ENCODE measurements around the gene ATP6V1G2. TPM values are rescaled to one million over a fixed set of nuclear protein-coding genes. Genes with fewer than 3 reads are reported as not detected.
A peak's percentile ranks its signal among the peaks of the same experiment; 100 is the strongest.

Gene ATP6V1G2
- total RNA-seq, 2 experiments from 2014 or later, result 1.0 to 3.8 TPM

DNA sequence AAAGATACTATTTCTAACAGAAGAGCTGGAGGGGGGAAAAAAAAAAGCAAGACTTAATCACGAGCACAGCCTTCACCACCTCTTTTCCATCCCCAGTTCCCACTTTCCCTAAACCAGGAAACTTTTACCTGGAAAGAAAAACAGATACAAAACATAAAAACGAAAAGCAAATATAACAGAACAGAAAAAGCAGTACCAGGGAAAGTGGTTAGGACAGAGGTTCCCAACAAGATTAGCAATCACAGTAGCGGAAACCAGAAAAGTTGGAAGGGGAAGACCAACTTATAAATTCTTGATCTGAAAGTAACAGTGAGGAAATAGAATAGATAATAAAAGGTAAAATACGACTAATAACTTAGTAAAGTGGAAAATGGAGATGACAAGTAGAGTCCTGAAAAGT is 5.8 kb downstream of the ATP6V1G2 start:
- H3K27ac Mint-ChIP-seq, result peak overlapping the region; percentile 90
- DNase-seq, result no peak
- CTCF ChIA-PET, result interaction anchor here (0.9 to 16.9 kb wide), 16 partner anchors 9 to 198 kb away, joined by 3 to 952 read pairs (median 5); partner anchors contain the start of genes ABHD16A, AIF1, BAG6 and GPANK1
- H3K27me3 Mint-ChIP-seq, result no peaks in the 10 kb centered on the region
- peaks cover 51% of the 10 kb centered on the region for H3K4me1 Mint-ChIP-seq
- H3K36me3 Mint-ChIP-seq, result peaks cover 49% of the 10 kb centered on the region
- peak overlapping the region; percentile 94 for H3K4me3 Mint-ChIP-seq
- H3K9me3 Mint-ChIP-seq (ENCODE audit: low read depth), result no peaks in the 10 kb centered on the region
- no peak for ATAC-seq

- Mint-ChIP-seq H3K36me3 (peaks cover 64% of the 10 kb centered on the region), H3K27me3 (no peaks in the 10 kb centered on the region), H3K4me3 (peak overlapping the region; percentile 94), H3K27ac (peak overlapping the region; percentile 35), H3K9me3 (ENCODE audit: low read depth) (no peaks in the 10 kb centered on the region), H3K4me1 (peaks cover 60% of the 10 kb centered on the region)
- CTCF ChIA-PET, result interaction anchor here (1.4 to 16.9 kb wide), 6 partner anchors 12 to 139 kb away, joined by 3 to 952 read pairs (median 14); partner anchors contain the start of genes LST1, LTB, MICB and NCR3
- ATAC-seq (no peak), DNase-seq (no peak)
These were observed 7.5 kb downstream of the ATP6V1G2 start for GRCh38 chr6:31538805-31539400.

- no peak for DNase-seq
- CTCF ChIA-PET, result no interaction called here
- Mint-ChIP-seq H3K27ac (no peak overlapping the region), H3K9me3 (ENCODE audit: low read depth) (no peaks in the 10 kb centered on the region), H3K4me1 (peaks cover 59% of the 10 kb centered on the region), H3K36me3 (peaks cover 83% of the 10 kb centered on the region), H3K27me3 (no peaks in the 10 kb centered on the region), H3K4me3 (no peak overlapping the region)
- ATAC-seq, result no peak
These were observed 10.7 kb downstream of the ATP6V1G2 start for GRCh38 chr6:31535538-31536324.

- peaks cover 51% of the 10 kb centered on the region for H3K4me1 Mint-ChIP-seq
- CTCF ChIA-PET, result interaction anchor here (1.0 kb wide), 1 partner anchor 41 kb away, joined by 3 read pairs; no protein-coding TSS in a partner anchor
- H3K27ac Mint-ChIP-seq, result no peak overlapping the region
- no peak overlapping the region for H3K4me3 Mint-ChIP-seq
- ATAC-seq (no peak), DNase-seq (no peak)
- H3K27me3 Mint-ChIP-seq, result no peaks in the 10 kb centered on the region
- no peaks in the 10 kb centered on the region for H3K9me3 Mint-ChIP-seq (ENCODE audit: low read depth)
- H3K36me3 Mint-ChIP-seq, result peaks cover 82% of the 10 kb centered on the region
These were observed 11.8 kb downstream of the ATP6V1G2 start for GRCh38 chr6:31534521-31535040.

DNA sequence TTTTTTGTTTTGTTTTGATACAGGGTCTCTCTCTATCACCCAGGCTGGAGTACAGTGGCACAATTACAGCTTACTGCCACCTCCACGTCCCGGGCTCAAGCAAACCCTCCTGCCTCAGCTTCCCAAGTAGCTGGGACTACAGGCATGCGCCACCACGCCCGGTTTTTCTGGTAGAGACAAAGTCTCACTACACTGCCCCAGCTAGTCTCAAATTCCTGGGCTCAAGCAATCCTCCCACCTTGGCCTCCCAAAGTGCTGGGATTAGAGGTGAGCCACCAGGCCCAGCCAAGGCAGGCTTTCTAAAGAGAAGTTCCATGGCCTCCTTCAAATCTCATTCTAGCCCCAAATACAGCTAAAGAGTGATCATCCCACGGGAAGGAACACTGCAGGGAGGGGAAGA is 12.4 kb downstream of the ATP6V1G2 start:
- peaks cover 45% of the 10 kb centered on the region for H3K4me1 Mint-ChIP-seq
- ATAC-seq (no peak), DNase-seq (no peak)
- H3K4me3 Mint-ChIP-seq, result no peak overlapping the region
- CTCF ChIA-PET, result interaction anchor here (1.0 kb wide), 1 partner anchor 40 kb away, joined by 3 read pairs; no protein-coding TSS in a partner anchor
- H3K9me3 Mint-ChIP-seq (ENCODE audit: low read depth), result no peaks in the 10 kb centered on the region
- peaks cover 76% of the 10 kb centered on the region for H3K36me3 Mint-ChIP-seq
- H3K27ac Mint-ChIP-seq, result no peak overlapping the region
- H3K27me3 Mint-ChIP-seq, result no peaks in the 10 kb centered on the region

DNA sequence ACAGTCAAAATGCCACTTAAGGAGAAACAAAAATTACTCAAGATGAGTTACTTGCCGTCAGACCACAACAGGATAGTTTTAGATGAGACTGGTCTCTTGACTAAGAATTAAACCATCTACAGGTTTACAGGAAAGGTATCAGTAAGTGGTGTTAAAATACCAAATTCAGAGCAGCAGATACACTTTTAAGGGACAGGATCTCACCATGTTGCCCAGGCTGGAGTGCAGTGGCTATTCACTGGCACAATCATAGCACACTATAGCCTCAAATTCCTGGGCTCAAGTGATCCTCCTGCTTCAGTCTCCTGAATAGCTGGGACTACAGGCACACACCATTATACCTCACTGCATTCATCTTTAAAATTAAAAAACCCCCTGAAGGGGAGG is 13.0 kb downstream of the ATP6V1G2 start:
- CTCF ChIA-PET, result no interaction called here
- H3K4me3 Mint-ChIP-seq, result no peak overlapping the region
- H3K4me1 Mint-ChIP-seq, result peaks cover 39% of the 10 kb centered on the region
- no peak for ATAC-seq
- no peaks in the 10 kb centered on the region for H3K9me3 Mint-ChIP-seq (ENCODE audit: low read depth)
- peak overlapping the region; percentile 42 for H3K27ac Mint-ChIP-seq
- no peaks in the 10 kb centered on the region for H3K27me3 Mint-ChIP-seq
- H3K36me3 Mint-ChIP-seq, result peaks cover 71% of the 10 kb centered on the region
- no peak for DNase-seq

GRCh38 chr6:31532644-31533454 is 13.6 kb downstream of the ATP6V1G2 start:
- H3K27ac Mint-ChIP-seq, result peak overlapping the region; percentile 33
- H3K36me3 Mint-ChIP-seq, result peaks cover 67% of the 10 kb centered on the region
- no peaks in the 10 kb centered on the region for H3K9me3 Mint-ChIP-seq (ENCODE audit: low read depth)
- CTCF ChIA-PET, result interaction anchor here (1.1 kb wide), 1 partner anchor 38 kb away, joined by 3 read pairs; no protein-coding TSS in a partner anchor
- DNase-seq (no peak), ATAC-seq (no peak)
- no peak overlapping the region for H3K4me3 Mint-ChIP-seq
- peaks cover 35% of the 10 kb centered on the region for H3K4me1 Mint-ChIP-seq
- no peaks in the 10 kb centered on the region for H3K27me3 Mint-ChIP-seq

DNA sequence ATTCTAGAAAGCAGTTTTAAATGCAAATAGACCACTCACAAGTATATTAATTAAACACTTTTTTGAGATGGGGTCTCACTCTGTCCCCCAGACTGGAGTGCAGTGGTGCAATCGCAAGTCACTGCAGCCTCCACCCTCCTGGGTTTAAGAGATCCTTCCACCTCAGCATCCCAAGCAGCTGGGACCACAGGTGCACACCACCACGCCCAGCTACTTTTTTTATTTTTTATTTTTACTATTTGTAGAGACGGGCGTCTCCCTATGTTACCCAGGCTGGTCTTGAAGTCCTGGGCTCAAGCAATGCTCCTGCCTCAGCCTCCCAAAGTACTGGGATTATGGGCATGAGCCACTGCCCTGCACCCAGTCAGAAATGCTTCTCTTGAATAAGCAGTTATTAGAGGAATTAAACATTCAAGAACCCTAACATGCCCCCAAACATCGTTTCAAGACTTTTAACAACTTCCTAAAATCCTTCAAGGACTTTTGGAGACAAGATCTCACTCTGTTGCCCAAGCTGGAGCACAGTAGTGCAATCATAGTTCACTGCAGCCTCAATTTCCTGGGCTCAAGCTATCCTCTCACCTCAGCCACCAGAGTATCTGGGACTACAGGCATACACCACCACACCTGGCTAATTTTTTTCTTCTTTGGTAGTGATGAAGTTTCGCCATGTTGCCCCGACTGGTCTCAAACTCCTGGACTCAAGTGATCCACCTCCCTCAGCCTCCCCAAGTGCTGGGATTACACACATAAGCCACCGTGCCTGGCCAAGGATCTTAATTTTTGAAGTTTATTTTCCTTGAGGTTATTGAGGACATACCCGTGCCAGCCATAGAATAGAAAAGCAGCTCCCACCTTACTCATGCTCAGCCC is 14.4 kb downstream of the ATP6V1G2 start:
- Mint-ChIP-seq H3K27me3 (no peaks in the 10 kb centered on the region), H3K9me3 (ENCODE audit: low read depth) (no peaks in the 10 kb centered on the region), H3K27ac (no peak overlapping the region), H3K4me3 (no peak overlapping the region), H3K4me1 (peaks cover 31% of the 10 kb centered on the region), H3K36me3 (peaks cover 62% of the 10 kb centered on the region)
- no peak for ATAC-seq
- no peak for DNase-seq
- CTCF ChIA-PET, result interaction anchor here (1.0 to 1.1 kb wide), 3 partner anchors 9 to 71 kb away, joined by 3 to 5 read pairs (median 3); partner anchors contain the start of gene DDX39B

- ATAC-seq (no peak), DNase-seq (no peak)
- H3K4me3 Mint-ChIP-seq, result no peak overlapping the region
- CTCF ChIA-PET, result interaction anchor here (1.0 to 1.1 kb wide), 2 partner anchors 10 to 72 kb away, joined by 3 to 5 read pairs; partner anchors contain the start of gene DDX39B
- H3K4me1 Mint-ChIP-seq, result peaks cover 24% of the 10 kb centered on the region
- no peak overlapping the region for H3K27ac Mint-ChIP-seq
- no peaks in the 10 kb centered on the region for H3K9me3 Mint-ChIP-seq (ENCODE audit: low read depth)
- peaks cover 55% of the 10 kb centered on the region for H3K36me3 Mint-ChIP-seq
- no peaks in the 10 kb centered on the region for H3K27me3 Mint-ChIP-seq
These were observed 15.2 kb downstream of the ATP6V1G2 start for GRCh38 chr6:31531162-31531561.

- Mint-ChIP-seq H3K4me3 (no peak overlapping the region), H3K4me1 (peaks cover 19% of the 10 kb centered on the region), H3K36me3 (peaks cover 50% of the 10 kb centered on the region), H3K27ac (no peak overlapping the region), H3K27me3 (no peaks in the 10 kb centered on the region), H3K9me3 (ENCODE audit: low read depth) (no peaks in the 10 kb centered on the region)
- no peak for ATAC-seq
- no peak for DNase-seq
- CTCF ChIA-PET, result no interaction called here
These were observed 15.7 kb downstream of the ATP6V1G2 start for GRCh38 chr6:31530659-31531058.

DNA sequence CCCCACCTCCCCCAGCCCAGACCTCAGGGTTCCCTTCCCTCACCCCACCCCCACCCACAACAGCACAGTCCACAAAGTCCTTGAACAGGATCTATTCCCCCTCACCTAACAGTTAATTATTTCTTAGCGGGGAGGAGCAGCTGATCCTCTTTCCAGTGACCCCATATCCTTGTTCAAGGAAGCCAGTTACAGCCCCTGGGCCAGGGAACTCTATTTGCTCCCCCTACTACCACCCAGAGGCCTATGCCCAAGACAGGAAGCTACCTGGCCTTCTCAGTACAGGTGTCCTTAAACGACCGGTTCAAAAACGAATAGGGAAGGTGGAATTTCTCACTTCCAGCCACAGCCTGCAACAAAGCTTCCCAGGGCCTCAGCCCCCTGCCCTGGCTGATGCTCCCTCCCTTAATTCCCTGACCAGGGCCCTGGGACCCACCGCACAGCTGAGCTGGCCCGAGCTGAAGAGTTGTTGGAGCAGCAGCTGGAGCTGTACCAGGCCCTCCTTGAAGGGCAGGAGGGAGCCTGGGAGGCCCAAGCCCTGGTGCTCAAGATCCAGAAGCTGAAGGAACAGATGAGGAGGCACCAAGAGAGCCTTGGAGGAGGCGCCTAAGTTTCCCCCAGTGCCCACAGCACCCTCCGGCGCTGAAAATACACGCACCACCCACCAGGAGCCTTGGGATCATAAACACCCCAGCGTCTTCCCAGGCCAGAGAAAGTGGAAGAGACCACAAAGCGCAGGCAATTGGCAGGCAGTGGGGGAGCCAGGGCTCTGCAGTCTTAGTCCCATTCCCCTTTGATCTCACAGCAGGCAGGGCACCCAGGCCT is 16.9 kb downstream of the ATP6V1G2 start:
- Mint-ChIP-seq H3K27me3 (no peaks in the 10 kb centered on the region), H3K4me3 (no peak overlapping the region), H3K36me3 (peaks cover 40% of the 10 kb centered on the region), H3K9me3 (ENCODE audit: low read depth) (no peaks in the 10 kb centered on the region), H3K27ac (no peak overlapping the region), H3K4me1 (peaks cover 11% of the 10 kb centered on the region)
- DNase-seq (no peak), ATAC-seq (no peak)
- CTCF ChIA-PET, result no interaction called here

Measured in activated CD8-positive, alpha-beta memory T cell treated with anti-CD3 and anti-CD28 coated beads, Interleukin-2, amount 10 ng/mL, durations not matched to agents 7 days and 5 days (primary cell).